GM12864 (cell line): ENCODE data around the gene SFT2D2.
"Not testable (repeated sequence)": the region's sequence is repeated elsewhere in the genome, so short reads cannot be mapped to it uniquely, and the experiment has no call there.

Source experiments
- DNase-seq: peaks from one replicate; pipeline ENCODE4 v3.0.0-alpha.2; 2011; ENCODE audit warnings: low read depth
- H3K4me3 ChIP-seq: 2 replicates; pipeline ENCODE4 v1.5.1; 2011; ENCODE audit warnings: mild to moderate bottlenecking, low read depth, low read length, control low read depth
- CTCF ChIP-seq: IDR thresholded peaks from 2 replicates; pipeline ENCODE4 v1.5.1; 2011; ENCODE audit warnings: low read depth, mild to moderate bottlenecking, moderate library complexity, low read length, control low read depth, inconsistent platforms; ENCODE audit errors: missing control alignments

SFT2D2 gene

GRCh38 chr1:168187177-168187576, 38.6 kb upstream of the SFT2D2 start:
- DNase-seq, result no peak
- no peak for TF ChIP-seq CTCF
- no peak overlapping the region for H3K4me3 ChIP-seq

DNA sequence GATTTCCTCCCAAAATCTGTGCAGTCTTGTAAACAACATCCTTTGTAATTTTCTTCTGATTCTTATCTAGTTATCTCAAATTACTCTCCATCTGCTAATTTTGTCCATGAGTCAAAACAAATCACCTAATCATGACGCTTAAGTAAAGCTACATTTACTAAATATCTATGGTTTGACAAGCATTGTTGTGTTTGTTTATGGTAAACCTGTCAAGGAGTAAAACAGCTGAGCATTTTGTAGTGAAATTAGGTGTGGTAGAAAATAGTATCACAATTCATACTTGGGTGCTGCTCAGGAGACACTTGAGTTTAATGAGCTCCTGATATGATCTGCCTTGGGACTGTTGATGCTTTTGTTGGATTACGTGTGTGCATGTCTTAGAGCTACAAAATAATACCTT, 35.4 kb upstream of the SFT2D2 start:
- DNase-seq, result no peak
- no peak for TF ChIP-seq CTCF
- no peak overlapping the region for H3K4me3 ChIP-seq

DNA sequence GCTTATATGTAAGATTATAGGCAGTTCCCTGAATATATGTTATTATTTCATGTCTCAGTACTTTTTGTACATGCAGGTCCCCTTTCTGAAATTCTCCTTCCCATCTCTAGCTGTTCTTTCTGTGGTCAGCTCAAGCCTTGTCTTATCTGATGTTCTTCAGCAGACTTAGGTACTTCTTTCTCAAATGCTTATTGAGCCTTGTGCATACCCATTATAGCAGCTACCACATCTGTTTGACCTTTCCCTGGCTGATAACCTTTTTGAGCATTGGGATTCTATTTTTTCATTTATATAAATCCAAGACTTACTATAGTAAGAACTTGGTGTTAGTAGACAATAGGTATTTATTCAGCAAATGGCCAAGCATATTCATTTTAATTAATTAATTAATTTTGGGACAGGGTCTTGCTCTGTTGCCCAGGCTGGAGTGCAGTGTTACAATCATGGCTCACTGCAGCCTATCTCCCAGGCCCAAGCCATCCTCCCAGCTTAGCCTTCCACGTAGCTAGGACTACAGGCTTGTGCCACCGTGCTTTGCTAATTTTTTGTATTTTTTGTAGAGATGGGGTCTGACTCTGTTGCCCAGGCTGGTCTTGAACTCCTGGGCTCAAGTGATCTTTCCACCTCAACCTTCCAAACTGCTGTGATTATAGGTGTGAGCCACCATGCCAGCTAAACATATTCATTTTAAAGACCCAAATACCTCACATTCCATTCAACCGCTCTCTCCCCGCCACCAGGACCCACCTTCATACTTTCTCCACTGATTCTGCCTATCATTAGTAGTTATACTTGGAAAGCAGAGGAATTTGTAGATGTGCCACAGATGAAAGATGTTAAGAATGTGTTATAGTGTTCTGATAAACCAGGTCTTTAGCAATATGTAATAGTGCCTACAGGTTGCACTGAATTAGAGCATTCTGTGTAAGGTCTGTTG, 30.3 kb upstream of the SFT2D2 start:
- no peak overlapping the region for H3K4me3 ChIP-seq
- TF ChIP-seq CTCF, result no peak
- no peak for DNase-seq

GRCh38 chr1:168199056-168199455, 26.7 kb upstream of the SFT2D2 start:
- H3K4me3 ChIP-seq, result no peak overlapping the region
- no peak for TF ChIP-seq CTCF
- DNase-seq, result no peak

GRCh38 chr1:168202941-168203654, 22.7 kb upstream of the SFT2D2 start:
- H3K4me3 ChIP-seq, result no peak overlapping the region
- no peak for DNase-seq
- no peak for TF ChIP-seq CTCF

- TF ChIP-seq CTCF, result no peak
- no peak for DNase-seq
- no peak overlapping the region for H3K4me3 ChIP-seq
These were observed 19.7 kb upstream of the SFT2D2 start for GRCh38 chr1:168206111-168206510.

DNA sequence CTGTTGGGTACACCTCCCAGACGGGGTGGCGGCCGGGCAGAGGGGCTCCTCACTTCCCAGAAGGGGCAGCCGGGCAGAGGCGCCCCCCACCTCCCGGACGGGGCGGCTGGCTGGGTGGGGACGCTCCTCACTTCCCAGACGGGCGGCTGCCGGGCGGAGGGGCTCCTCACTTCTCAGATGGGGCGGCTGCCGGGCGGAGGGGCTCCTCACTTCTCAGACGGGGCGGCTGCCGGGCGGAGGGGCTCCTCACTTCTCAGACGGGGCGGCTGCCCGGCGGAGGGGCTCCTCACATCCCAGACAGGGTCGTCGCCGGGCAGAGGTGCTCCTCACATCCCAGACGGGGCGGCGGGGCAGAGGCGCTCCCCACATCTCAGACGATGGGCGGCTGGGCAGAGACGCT, 18.1 kb upstream of the SFT2D2 start:
- not testable (repeated sequence) for H3K4me3 ChIP-seq, DNase-seq
